H1 (cell line): Measurements from ENCODE around the gene GPR180. TPM values are rescaled to one million over a fixed set of nuclear protein-coding genes. Genes with fewer than 3 reads are reported as not detected.

ENCODE experiments used
- CTCF ChIA-PET: fragments of 300-600 bp; sonication (Branson Sonifier 250); formaldehyde crosslinking; loops from one replicate; lab custom pipeline; 2021; ENCODE audit not compliant: partially characterized antibody; lab: Charles Lee
- POLR2A ChIA-PET: fragments of 300-600 bp; sonication (Branson Sonifier 250); formaldehyde crosslinking; loops from one replicate; lab custom pipeline; 2021; ENCODE audit warnings: inconsistent platforms; ENCODE audit not compliant: partially characterized antibody; lab: Charles Lee
- DNase-seq, 2 experiments: peaks; one replicate each; pipeline versions ENCODE4 v3.0.0 to v3.0.0-alpha.2; 2010 to 2022; ENCODE audit warnings: low spot score in 2 of 2, low read depth in 1 of 2, mixed read lengths in 1 of 2
- FAIRE-seq: peaks from 2 replicates; lab custom pipeline; 2011; peaks lifted over from hg19 to GRCh38; lab: Jason Lieb, UNC
- H2AFZ ChIP-seq: 2 replicates; pipeline ENCODE4 v1.8.1; 2012; ENCODE audit warnings: low read length, inconsistent platforms
- H2AK5ac ChIP-seq: 2 replicates; pipeline ENCODE4 v1.6.1; 2013; ENCODE audit warnings: low read depth, low read length
- H2BK120ac ChIP-seq: replicated peaks from 2 replicates; pipeline ENCODE3; 2013; ENCODE audit warnings: low read depth, low read length, inconsistent platforms
- H2BK12ac ChIP-seq: 2 replicates; pipeline ENCODE4 v1.6.1; 2013; ENCODE audit warnings: low read depth, low read length
- H2BK15ac ChIP-seq: 2 replicates; pipeline ENCODE4 v1.6.1; 2013; ENCODE audit warnings: low read length
- H2BK20ac ChIP-seq: 2 replicates; pipeline ENCODE4 v1.6.1; 2013; ENCODE audit warnings: low read length
- H2BK5ac ChIP-seq: 2 replicates; pipeline ENCODE4 v1.6.1; 2013; ENCODE audit warnings: low read depth, low read length
- H3K14ac ChIP-seq: 2 replicates; pipeline ENCODE4 v1.6.1; 2013; ENCODE audit warnings: inconsistent platforms; ENCODE audit not compliant: insufficient read length
- H3K18ac ChIP-seq: 2 replicates; pipeline ENCODE4 v1.6.1; 2013; ENCODE audit warnings: low read length; ENCODE audit errors: extremely low read depth
- H3K23ac ChIP-seq: 2 replicates; pipeline ENCODE4 v1.6.1; 2013; ENCODE audit warnings: inconsistent platforms; ENCODE audit not compliant: insufficient read length
- H3K23me2 ChIP-seq: 2 replicates; pipeline ENCODE4 v1.6.1; 2013; ENCODE audit warnings: low read depth, low read length
- H3K27ac ChIP-seq: 2 replicates; pipeline ENCODE4 v1.6.1; 2011; ENCODE audit warnings: low read depth, low read length, inconsistent platforms
- H3K27me3 ChIP-seq, 4 experiments: replicated peaks in 1 of 4; 1 replicate in 1 of 4; 2 replicates in 3 of 4; pipeline versions ENCODE4 v1.6.1 to v1.8.1; 2011 to 2013; ENCODE audit warnings: low read length in 3 of 4, mild to moderate bottlenecking in 3 of 4, inconsistent platforms in 2 of 4, mixed read lengths in 2 of 4, moderate library complexity in 1 of 4; ENCODE audit not compliant: control insufficient read depth in 3 of 4, insufficient read depth in 3 of 4; ENCODE audit errors: extremely low read depth in 1 of 4
- H3K36me3 ChIP-seq, 4 experiments: 2 replicates each; pipeline versions ENCODE4 v1.6.1 to v1.8.1; 2011 to 2013; ENCODE audit warnings: mild to moderate bottlenecking in 4 of 4, low read length in 3 of 4, moderate library complexity in 2 of 4, control low read depth in 1 of 4, inconsistent platforms in 1 of 4; ENCODE audit not compliant: insufficient read depth in 4 of 4, control insufficient read depth in 2 of 4
- H3K4ac ChIP-seq: replicated peaks from 2 replicates; pipeline ENCODE3; 2013; ENCODE audit warnings: low read length, low read depth, mixed read lengths, inconsistent platforms; ENCODE audit not compliant: insufficient read length
- H3K4me1 ChIP-seq, 4 experiments: replicated peaks in 1 of 4; 1 replicate in 1 of 4; 2 replicates in 3 of 4; pipeline versions ENCODE4 v1.6.1 to v1.8.1; 2011 to 2013; ENCODE audit warnings: low read length in 3 of 4, inconsistent platforms in 2 of 4, mixed read lengths in 1 of 4; ENCODE audit not compliant: insufficient read depth in 4 of 4, control insufficient read depth in 3 of 4
- H3K4me2 ChIP-seq, 2 experiments: 2 replicates each; pipeline versions ENCODE4 v1.6.1 to v1.8.1; 2011 to 2013; ENCODE audit warnings: low read depth in 2 of 2, low read length in 2 of 2, control low read depth in 1 of 2, inconsistent platforms in 1 of 2, mild to moderate bottlenecking in 1 of 2; ENCODE audit not compliant: insufficient read depth in 1 of 2
- H3K4me3 ChIP-seq, 4 experiments: fragments of 200-600, 300-600 bp in 1 of 4; sonication (generic), shearing (Covaris generic), sonication (Bioruptor Twin) in 1 of 4; 2 replicates each; pipeline versions ENCODE4 v1.5.1 to v1.8.1; 2011 to 2016; ENCODE audit warnings: low read length in 4 of 4, low read depth in 3 of 4, control low read depth in 2 of 4, inconsistent platforms in 2 of 4, mild to moderate bottlenecking in 2 of 4, mixed read lengths in 1 of 4, moderate library complexity in 1 of 4; ENCODE audit not compliant: insufficient read depth in 2 of 4; ENCODE audit errors: extremely low read depth in 1 of 4
- H3K56ac ChIP-seq: replicated peaks from 2 replicates; pipeline ENCODE3; 2013; ENCODE audit warnings: low read depth, mild to moderate bottlenecking, mixed read lengths, low read length, inconsistent platforms; ENCODE audit not compliant: insufficient read length
- H3K79me1 ChIP-seq: 2 replicates; pipeline ENCODE4 v1.6.1; 2013; ENCODE audit warnings: low read depth, low read length, control low read depth
- H3K79me2 ChIP-seq, 2 experiments: 2 replicates each; pipeline versions ENCODE4 v1.6.1 to v1.8.1; 2012 to 2013; ENCODE audit warnings: low read length in 2 of 2, mild to moderate bottlenecking in 2 of 2, inconsistent platforms in 1 of 2; ENCODE audit not compliant: insufficient read depth in 2 of 2, control insufficient read depth in 1 of 2
- H3K9ac ChIP-seq, 4 experiments: replicated peaks in 1 of 4; 1 replicate in 1 of 4; 2 replicates in 3 of 4; pipeline versions ENCODE4 v1.6.1 to v1.8.1; 2011 to 2013; ENCODE audit warnings: low read depth in 3 of 4, low read length in 3 of 4, control low read depth in 2 of 4, mild to moderate bottlenecking in 2 of 4, moderate library complexity in 2 of 4, inconsistent platforms in 1 of 4; ENCODE audit errors: extremely low read depth in 1 of 4
- H3K9me3 ChIP-seq, 2 experiments: 2 replicates each; pipeline versions ENCODE4 v1.6.1 to v1.8.1; 2012 to 2013; ENCODE audit warnings: mild to moderate bottlenecking in 2 of 2, moderate library complexity in 2 of 2, control low read depth in 1 of 2, inconsistent platforms in 1 of 2, low read depth in 1 of 2, low read length in 1 of 2, mixed read lengths in 1 of 2; ENCODE audit not compliant: insufficient read depth in 2 of 2
- H4K20me1 ChIP-seq, 2 experiments: replicated peaks in 1 of 2; 2 replicates each; pipeline versions ENCODE3 to v1.8.1; 2011 to 2013; ENCODE audit warnings: inconsistent platforms in 2 of 2, low read length in 2 of 2, mild to moderate bottlenecking in 1 of 2; ENCODE audit not compliant: insufficient read depth in 2 of 2, control insufficient read depth in 1 of 2
- H4K5ac ChIP-seq: 2 replicates; pipeline ENCODE4 v1.6.1; 2013; ENCODE audit warnings: low read length, low read depth, mixed read lengths, inconsistent platforms; ENCODE audit not compliant: insufficient read length
- H4K8ac ChIP-seq: 2 replicates; pipeline ENCODE4 v1.8.0; 2013; ENCODE audit warnings: mild to moderate bottlenecking, moderate library complexity, low read length, inconsistent platforms; ENCODE audit not compliant: insufficient read depth; ENCODE audit errors: extremely low read depth
- H4K91ac ChIP-seq: replicated peaks from 2 replicates; pipeline ENCODE3; 2013; ENCODE audit warnings: low read length, mixed read lengths, inconsistent platforms; ENCODE audit not compliant: insufficient read length
- CREB1 ChIP-seq: IDR thresholded peaks from 2 replicates; pipeline ENCODE4 v1.6.1; 2012; ENCODE audit warnings: inconsistent platforms
- CTCF ChIP-seq, 3 experiments: IDR thresholded peaks; 1 replicate in 2 of 3; 2 replicates in 1 of 3; pipeline versions ENCODE4 v1.5.1 to v1.6.1; 2011; ENCODE audit warnings: low read length in 3 of 3, mild to moderate bottlenecking in 3 of 3, inconsistent platforms in 2 of 3, low read depth in 1 of 3, moderate library complexity in 1 of 3; ENCODE audit not compliant: insufficient read depth in 1 of 3; ENCODE audit errors: control extremely low read depth in 1 of 3
- FOSL1 ChIP-seq: IDR thresholded peaks from 2 replicates; pipeline ENCODE4 v1.6.1; 2011; ENCODE audit warnings: mild to moderate bottlenecking, low read depth, low read length, moderate library complexity; ENCODE audit not compliant: insufficient read depth
- KDM4A ChIP-seq: IDR thresholded peaks from one replicate; pipeline ENCODE4 v1.7.1; 2012; ENCODE audit warnings: low read depth, mild to moderate bottlenecking, moderate library complexity, low read length, inconsistent platforms; ENCODE audit not compliant: severe bottlenecking
- POLR2AphosphoS5 ChIP-seq: IDR thresholded peaks from 2 replicates; pipeline ENCODE4 v1.6.1; 2011; ENCODE audit warnings: low read depth, low read length
- RBBP5 ChIP-seq: IDR thresholded peaks from 2 replicates; pipeline ENCODE4 v1.7.1; 2012; ENCODE audit warnings: low read depth, mild to moderate bottlenecking, inconsistent platforms, low read length, moderate library complexity, borderline replicate concordance
- SAP30 ChIP-seq: fragments of 300-600 bp; sonication (generic); IDR thresholded peaks from 2 replicates; pipeline ENCODE4 v1.7.1; 2012; ENCODE audit warnings: low read length, moderate library complexity, mild to moderate bottlenecking, inconsistent platforms; ENCODE audit not compliant: insufficient read depth, insufficient replicate concordance
- SIN3A ChIP-seq, 2 experiments: IDR thresholded peaks in 1 of 2; conservative IDR thresholded peaks in 1 of 2; 2 replicates each; pipeline ENCODE4 v1.6.1; 2011 to 2012; ENCODE audit warnings: low read length in 2 of 2, improper control_type of control experiment in 1 of 2, low read depth in 1 of 2, mild to moderate bottlenecking in 1 of 2
- SP2 ChIP-seq: IDR thresholded peaks from 2 replicates; pipeline ENCODE4 v1.6.1; 2012; ENCODE audit warnings: mild to moderate bottlenecking, low read length, inconsistent platforms
- SP4 ChIP-seq: IDR thresholded peaks from 2 replicates; pipeline ENCODE4 v1.6.1; 2012; ENCODE audit warnings: low read length, inconsistent platforms
- SRF ChIP-seq: IDR thresholded peaks from 2 replicates; pipeline ENCODE4 v1.6.1; 2011; ENCODE audit warnings: mild to moderate bottlenecking, low read depth, low read length, moderate library complexity
- WGBS, 2 experiments: shearing (Covaris generic) in 1 of 2; methylation state at CpG; one replicate each; pipeline versions ENCODE4 v1.1.6 to v1.1.7; 2013 to 2015; ENCODE audit warnings: low lambda C conversion rate in 2 of 2, mixed read lengths in 2 of 2, inconsistent platforms in 1 of 2, low coverage in 1 of 2, missing lambda C conversion rate in 1 of 2; ENCODE audit not compliant: insufficient replicate concordance in 2 of 2, insufficient coverage in 1 of 2, insufficient read length in 1 of 2; ENCODE audit errors: extremely low coverage in 1 of 2, missing lambda C conversion rate in 1 of 2; 5-methylcytosine and 5-hydroxymethylcytosine counted together
- polyA plus RNA-seq, 7 experiments: library from polyadenylated mRNA; depleted of rRNA in 3 of 7; stranded (reverse) in 5 of 7; unstranded in 2 of 7; fragments of >200 nt in 5 of 7; fragments of 200-250 nt in 2 of 7; gene quantifications; 1 replicate in 5 of 7; 2 replicates in 1 of 7; 4 replicates in 1 of 7; pipeline versions ENCODE4 v1.2.1 to v1.2.3, GENCODE V29; 2011 to 2013; ENCODE audit warnings: missing spikeins in 2 of 7, mixed read lengths in 2 of 7
- total RNA-seq: library from RNA; stranded (reverse); fragmentation: NEBNext Ultra II Directional; extraction: Animal tissue kit (Norgen Biotek cat#: 25700); gene quantifications from 2 replicates; pipeline ENCODE4 v1.2.1, GENCODE V29; 2021

The GPR180 gene
- total and polyA plus RNA-seq, 2 of the 8 experiments (the other 6 are each of a cell fraction or from before 2014, with no cell fraction given) = 1.8 to 4.8 TPM

DNA sequence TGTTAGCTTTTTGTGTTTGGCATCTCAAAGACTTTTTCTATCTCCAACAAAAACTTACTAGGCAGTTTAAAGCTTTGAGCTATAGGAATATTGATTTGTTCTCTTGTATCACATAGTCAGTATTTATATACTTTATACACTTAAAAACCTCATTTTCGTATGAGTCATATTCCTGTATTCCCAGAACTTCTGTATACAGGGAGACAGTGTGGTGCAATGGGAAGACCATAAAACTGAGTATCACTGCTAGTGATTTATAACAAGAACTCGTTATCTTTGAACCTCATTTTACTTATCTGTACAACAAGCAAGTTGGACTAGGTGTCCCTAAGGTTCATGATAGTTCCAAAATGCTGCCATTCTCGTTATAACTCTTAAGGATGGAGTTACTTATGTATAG is 6.3 kb downstream of the GPR180 start:
- no peak overlapping the region for H2BK120ac ChIP-seq
- no peak overlapping the region for H4K5ac ChIP-seq
- H2AFZ ChIP-seq = no peak overlapping the region
- H3K18ac ChIP-seq = no peak overlapping the region
- ChIA-PET POLR2A (no interaction called here), CTCF (interaction anchor here (1.2 to 1.6 kb wide), 3 partner anchors 9 to 171 kb away, joined by 3 to 7 read pairs (median 4); no protein-coding TSS in a partner anchor)
- H2AK5ac ChIP-seq = no peak overlapping the region
- H3K4me1 ChIP-seq = peaks cover 0 to 1% (median 0%) of the 10 kb centered on the region in 4 experiments; a peak in 2 of 7 replicates
- FAIRE-seq = no peak
- H3K23ac ChIP-seq = no peak overlapping the region
- H3K9me3 ChIP-seq = no peaks in the 10 kb centered on the region
- no peak overlapping the region for H2BK5ac ChIP-seq
- no peak overlapping the region for H3K4ac ChIP-seq
- WGBS, 2 experiments = 87% methylated on average over 3 of the region's 3 CpGs; no CpG with 5 or more reads in 1 of the 2 experiments
- no peaks in the 10 kb centered on the region for H3K27me3 ChIP-seq
- H3K4me3 ChIP-seq = no peak overlapping the region
- H4K8ac ChIP-seq = no peak overlapping the region
- no peak overlapping the region for H3K56ac ChIP-seq
- no peak overlapping the region for H4K91ac ChIP-seq
- H3K23me2 ChIP-seq = no peaks in the 10 kb centered on the region
- no peak overlapping the region for H2BK15ac ChIP-seq
- peaks cover 2% of the 10 kb centered on the region; the same call in 1 of the 2 replicates for H3K79me1 ChIP-seq
- no peak overlapping the region for H2BK20ac ChIP-seq
- peaks cover 0 to 11% of the 10 kb centered on the region in 2 experiments; a peak in 2 of 4 replicates for H3K79me2 ChIP-seq
- H3K4me2 ChIP-seq = no peak overlapping the region
- no peak overlapping the region for H3K14ac ChIP-seq
- H4K20me1 ChIP-seq = no peaks in the 10 kb centered on the region
- H3K9ac ChIP-seq = no peak overlapping the region
- DNase-seq = no peak
- H2BK12ac ChIP-seq = no peak overlapping the region
- H3K27ac ChIP-seq = no peak overlapping the region
- peaks cover 3 to 38% (median 12%) of the 10 kb centered on the region in 4 experiments; a peak in 5 of 8 replicates for H3K36me3 ChIP-seq
- TF ChIP-seq SAP30 (no peak), KDM4A (no peak), FOSL1 (no peak), POLR2AphosphoS5 (no peak), SP4 (no peak), CTCF (IDR thresholded peaks at IDR 0.05; ENCODE audit: control extremely low read depth in 1 of 3, insufficient read depth in 1 of 3, low read depth in 1 of 3, low read length in 3 of 3) (no peak), RBBP5 (no peak), CREB1 (no peak), SP2 (no peak), SIN3A (conservative IDR thresholded peaks at IDR 0.05 in 1 of 2, IDR thresholded peaks at IDR 0.05 in 1 of 2; ENCODE audit: low read depth in 1 of 2, low read length in 2 of 2) (no peak), SRF (no peak)
